Superior temporal gyrus (tissue), 1 donor: Measurements from ENCODE around the gene COL5A2.

ENCODE experiments used
- DNase-seq: peaks from one replicate; pipeline ENCODE4 v3.0.0-alpha.2; 2016; ENCODE audit errors: extremely low spot score

The COL5A2 gene

GRCh38 chr2:189179570-189179950, at the start of gene COL5A2:
COL5A2 (minus strand) TSS chr2:189179761; CDS start chr2:189179604, 157 bp downstream.
- no peak for DNase-seq

DNA sequence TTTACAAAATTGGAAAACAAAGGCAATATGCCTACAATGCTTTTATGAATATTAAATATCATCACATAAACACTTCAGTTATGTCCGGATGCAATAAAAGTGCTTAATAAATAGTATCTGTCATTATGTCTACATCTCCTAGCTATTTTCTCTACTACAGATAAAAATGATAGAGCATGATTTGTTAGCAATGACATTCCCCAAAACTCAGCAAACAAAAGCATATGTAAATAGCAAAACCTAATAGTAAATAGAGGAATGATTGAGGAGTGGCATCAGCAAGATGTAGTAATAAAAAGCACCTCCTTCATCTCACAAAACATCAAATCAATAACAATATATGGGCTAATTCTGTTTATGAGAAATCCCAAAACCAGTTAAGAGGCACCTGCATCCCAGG, 46.5 kb upstream of the COL5A2 start:
- DNase-seq = no peak

GRCh38 chr2:189225032-189225431, 45.5 kb upstream of the COL5A2 start:
- no peak for DNase-seq

DNA sequence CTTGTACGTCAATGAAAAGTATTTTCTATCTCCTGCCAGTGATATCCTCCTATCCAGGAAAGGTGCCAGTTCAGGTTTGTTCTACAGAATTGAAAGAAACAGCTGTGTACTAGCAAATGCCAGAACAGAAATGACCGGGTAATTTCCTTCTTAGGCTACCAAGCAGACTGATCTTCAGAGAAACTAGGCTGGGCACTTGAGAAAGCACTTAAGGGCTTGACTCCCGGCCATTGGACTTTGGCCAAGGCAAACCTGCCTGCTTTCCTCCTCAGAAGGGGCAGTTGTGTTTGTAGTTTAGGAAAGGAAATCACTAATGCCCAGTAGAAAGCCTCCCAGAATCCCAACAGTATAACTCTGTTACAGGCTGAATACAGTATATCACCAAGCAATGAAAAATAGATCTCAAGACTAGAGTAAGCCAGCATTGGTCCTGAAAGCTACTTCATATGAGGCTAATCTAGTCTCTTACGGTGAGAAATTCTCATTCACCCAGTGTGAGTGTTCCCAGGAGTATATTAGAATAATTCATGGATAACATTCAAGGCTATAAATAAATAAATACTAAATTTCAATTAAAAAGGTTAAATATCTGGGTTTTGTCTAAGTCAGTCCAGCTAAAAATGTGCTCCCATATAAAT, 43.0 kb upstream of the COL5A2 start:
- no peak for DNase-seq

DNA sequence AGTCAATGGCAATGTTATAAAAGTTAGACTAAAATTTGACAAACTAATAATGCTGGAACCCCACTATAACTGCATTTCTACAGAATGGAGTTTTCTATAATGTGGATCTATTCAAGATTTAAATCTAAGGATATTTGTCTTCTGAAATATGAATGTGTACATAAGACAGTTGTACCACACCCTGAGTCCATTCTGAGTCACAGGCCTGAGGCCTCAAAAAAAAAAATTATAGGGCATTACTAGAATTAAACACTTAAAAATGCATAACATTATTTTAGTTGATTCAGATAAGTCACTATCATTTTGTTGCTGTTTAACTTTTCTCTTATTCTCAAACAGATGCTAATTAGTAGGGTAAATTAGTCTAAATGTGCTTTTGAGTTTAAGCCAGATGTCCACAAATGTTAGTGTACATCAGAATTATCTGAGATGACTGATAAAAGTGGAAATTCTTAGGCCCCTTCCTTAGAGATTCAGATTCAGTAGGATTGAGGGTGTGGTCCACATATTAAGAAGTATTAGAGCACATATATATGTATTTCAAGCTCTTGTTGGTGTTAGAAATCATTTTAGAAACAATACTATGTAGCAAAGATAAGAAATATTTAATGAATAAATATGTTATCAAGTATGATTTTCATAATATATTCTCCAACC, 42.4 kb upstream of the COL5A2 start:
- DNase-seq = no peak

DNA sequence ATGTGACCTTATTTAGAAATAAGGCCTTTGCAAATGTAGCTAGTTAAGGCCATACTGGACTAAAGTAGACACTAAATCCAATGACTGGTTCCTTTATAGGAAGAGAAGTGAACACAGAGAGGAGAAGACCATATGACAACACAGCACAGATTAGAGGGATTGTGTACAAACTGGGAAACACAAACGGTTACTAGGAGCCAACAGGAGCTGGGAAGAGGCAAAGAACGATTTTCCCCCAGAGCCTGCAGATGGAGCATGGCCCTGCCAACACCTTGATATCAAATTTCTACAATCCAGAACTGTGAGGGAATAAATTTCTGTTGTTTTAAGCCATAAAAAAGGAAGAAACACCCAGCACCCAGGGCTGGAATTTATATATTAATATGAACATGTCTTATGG, 38.7 kb upstream of the COL5A2 start:
- DNase-seq = no peak

DNA sequence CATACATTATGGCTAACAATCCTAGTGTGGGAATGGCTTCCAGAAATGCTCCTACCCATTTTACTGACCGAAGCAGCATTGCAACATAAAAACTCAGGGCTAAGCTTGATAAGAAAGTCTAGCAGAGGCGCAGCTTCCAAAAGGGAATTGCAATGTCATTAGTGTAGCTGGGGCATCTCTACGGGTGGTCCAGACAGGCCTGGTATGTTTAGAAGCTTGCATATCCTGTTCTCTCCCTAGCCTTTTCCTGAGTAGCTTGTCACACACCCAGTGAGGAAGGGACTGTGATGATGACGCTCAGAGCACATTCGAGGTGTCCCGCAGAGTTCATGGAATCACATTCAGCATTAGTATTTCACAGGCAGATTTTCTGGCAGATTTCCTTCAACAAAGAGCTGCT, 38.0 kb upstream of the COL5A2 start:
- no peak for DNase-seq

GRCh38 chr2:189217051-189217450, 37.5 kb upstream of the COL5A2 start:
- no peak for DNase-seq

DNA sequence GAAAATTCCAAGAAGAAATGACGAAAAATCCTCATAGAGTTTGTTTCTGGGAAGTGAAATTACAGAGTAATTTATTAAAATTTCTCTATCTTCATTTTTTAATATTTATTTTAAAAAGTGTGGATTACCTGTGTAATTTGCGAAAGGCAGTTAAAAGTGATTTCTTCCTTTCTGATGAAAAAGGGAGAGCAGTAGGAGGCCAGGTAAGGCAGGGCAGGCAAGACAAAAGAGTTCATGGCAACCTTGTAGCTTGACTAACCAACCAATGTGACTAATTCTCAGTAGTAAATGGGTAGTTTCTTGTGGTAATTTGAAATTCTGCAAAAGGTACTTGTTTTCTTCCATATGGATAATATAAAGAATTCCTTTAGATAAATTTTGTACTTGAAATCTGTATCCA, 34.9 kb upstream of the COL5A2 start:
- DNase-seq = no peak

GRCh38 chr2:189213250-189213649, 33.7 kb upstream of the COL5A2 start:
- no peak for DNase-seq

- peak; percentile 47 for DNase-seq
These were observed 30.9 kb upstream of the COL5A2 start for GRCh38 chr2:189210250-189211087.

DNA sequence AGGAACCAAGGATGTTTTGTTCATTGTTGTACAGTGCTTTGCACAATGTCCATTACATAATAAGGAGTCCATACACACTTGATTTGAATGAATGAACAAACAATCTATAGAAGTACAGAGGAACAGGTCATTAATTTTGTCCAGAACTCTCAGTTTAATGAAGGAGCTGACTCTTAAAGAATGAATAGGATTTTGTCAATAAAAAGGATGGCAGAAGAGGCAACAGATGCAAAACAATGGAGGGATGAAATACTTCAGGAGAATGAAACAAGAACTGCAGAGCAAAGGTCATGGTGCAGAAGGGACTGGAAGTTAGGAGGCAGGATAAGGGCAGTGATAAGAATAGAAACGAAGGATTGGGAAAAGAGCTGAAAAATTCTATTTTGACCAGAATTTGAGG, 28.7 kb upstream of the COL5A2 start:
- no peak for DNase-seq

DNA sequence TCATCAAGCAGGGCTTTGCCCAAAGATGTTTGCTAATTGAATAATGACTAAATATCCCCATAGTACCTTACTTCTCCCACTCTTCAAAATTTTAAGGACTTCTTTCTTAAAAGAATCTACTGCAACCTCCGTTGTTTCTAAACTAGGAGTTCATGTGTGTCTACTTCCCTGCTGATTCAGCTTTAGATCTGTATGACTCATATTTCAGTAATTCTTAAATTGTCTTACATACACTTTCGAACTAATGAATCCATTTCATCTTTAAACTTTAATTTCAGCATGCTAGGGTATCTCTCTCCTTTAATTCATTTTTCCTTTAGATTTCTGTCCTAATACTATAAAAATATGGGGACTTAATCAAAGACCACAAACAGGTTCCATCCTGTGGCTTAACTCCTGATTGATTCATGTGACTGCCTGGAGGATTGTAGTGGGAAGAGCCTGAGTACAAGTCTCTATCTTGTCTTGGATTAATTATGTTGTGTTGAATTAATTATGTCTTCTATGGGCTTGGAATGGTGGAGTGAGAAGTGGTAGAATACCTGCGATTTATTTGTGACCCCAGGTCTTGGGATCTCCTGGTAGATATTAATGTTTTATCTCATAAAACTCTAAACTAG, 24.9 kb upstream of the COL5A2 start:
- peak; percentile 49 for DNase-seq

DNA sequence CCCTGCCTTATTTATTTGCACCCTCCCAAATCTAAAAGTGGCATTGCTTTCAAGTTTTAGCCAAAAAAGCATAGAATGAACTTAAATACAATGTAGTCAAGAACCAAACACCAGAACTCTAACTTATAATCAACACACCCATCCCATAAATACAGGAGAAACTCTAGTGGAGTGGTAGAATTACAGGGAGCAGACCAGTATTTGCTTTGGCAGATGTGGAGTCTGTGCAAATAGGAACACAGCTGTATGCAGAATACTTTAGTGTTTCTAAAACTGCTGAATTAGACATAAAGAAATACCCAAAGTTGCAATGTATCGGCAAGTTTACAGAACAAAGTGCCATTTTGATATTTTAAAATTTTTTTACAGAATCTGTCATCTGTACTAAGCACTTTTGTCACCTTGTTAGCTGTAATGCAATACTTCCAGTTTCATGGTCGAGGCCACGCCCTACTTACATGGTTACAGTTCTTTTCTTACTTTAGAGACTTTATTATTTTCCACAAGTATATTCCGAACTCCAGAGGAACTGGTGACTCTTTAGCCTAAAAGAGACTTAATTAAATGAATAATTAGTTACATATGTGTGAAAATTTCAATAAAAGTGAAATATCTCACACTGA, 23.7 kb upstream of the COL5A2 start:
- no peak for DNase-seq

DNA sequence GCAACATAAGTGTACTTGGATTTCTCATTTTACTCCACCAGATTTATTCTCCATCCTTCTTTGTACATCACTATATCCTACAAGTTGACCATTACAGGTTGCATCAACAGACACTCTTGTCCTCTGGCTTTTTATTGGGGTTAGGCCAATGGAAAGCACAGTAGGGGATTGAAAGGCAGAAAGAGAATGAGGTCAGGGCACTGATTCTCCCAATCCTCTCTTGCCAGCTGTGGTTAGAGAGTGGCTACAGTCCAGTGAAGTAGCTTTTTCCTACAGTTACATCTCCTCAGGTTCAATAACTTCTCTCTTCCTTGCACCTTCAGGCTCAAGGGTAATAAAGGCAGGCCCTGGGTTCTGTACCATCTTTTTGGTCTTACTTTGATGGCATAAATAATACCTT, 20.2 kb upstream of the COL5A2 start:
- DNase-seq = no peak

GRCh38 chr2:189192766-189193165, 13.2 kb upstream of the COL5A2 start:
- no peak for DNase-seq

DNA sequence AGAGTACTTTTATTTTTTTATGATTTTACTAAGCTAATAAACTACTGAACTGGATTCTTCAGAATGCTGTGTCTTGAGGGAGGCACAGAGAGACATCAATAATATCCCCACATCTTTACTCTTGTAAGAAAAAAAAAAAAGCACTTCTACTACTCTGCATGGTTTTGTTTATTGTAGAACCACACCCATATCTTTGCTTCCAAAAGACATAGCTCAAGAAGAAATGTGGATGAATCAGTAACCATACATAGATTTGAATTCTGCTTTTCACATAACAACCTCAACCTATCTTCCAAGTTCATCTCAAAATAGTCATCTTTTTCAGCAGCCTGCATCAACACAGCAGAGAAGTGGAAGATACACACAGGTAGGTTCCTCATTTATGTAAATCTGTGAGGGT, 12.2 kb upstream of the COL5A2 start:
- DNase-seq = no peak

- no peak for DNase-seq
These were observed 11.1 kb upstream of the COL5A2 start for GRCh38 chr2:189190685-189191084.

DNA sequence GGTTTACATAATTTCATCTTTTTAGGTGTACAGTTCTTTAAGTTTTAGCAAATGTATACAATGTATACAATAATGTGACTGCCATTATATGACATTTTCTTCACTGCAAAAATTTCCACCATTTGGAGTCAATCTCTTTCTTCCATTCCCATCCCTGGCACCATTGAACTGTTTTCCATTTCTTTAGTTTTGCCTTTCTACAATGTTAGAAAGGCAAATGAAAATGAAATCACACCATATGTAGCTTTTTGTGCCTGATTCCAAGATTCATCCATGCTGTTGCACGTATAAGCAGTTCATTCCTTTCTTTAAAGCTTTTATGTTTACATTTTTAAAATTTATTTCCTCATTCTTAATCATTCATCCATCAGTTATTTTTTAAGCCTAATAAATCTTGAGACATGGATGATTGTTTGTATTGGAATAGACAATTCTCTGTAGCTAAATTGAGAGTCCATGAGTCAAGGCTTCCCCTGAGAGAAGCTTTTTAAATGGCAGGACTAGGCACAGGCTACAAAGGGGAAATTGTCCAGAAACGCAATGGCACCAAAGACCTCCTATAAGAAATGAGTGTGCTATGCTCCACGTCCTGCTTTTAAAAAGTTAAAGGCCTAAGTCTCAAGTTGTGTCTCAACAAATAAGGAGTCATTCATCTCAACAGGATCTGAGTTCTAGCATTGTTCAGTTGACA, 8.7 kb upstream of the COL5A2 start:
- no peak for DNase-seq

GRCh38 chr2:189183170-189183569, 3.6 kb upstream of the COL5A2 start:
- DNase-seq = no peak

GRCh38 chr2:189181706-189182105, 2.1 kb upstream of the COL5A2 start:
- DNase-seq = no peak
